ENCODE data around the gene P2RY8. TPM values are rescaled to one million over a fixed set of nuclear protein-coding genes. Genes with fewer than 3 reads are reported as not detected.

Gene P2RY8
- total RNA-seq, 2 donors from 2014 or later: 0.93 to 1.3 TPM

DNA sequence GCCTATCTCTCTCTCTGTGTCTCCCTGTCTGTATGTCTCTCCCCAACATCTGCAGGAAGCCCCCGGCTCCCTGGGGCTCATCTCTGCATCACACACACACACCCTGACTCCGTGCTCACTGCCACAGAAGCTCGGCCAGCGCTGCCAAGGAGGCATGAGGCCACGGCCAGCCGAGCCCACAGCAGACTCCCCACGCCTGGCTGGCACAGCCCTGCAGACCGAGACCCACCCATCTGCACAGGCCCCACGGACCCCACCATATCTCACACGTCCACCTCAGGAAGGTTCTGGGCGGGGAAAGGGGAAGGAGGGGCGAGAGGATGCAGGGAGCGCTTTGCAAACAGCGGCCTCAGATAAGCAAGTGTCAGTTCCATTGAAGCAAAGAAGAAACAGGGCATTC, 116.6 kb downstream of the P2RY8 start:
- H3K4me1 ChIP-seq: no peaks in the 10 kb centered on the region
- H3K36me3 ChIP-seq: peaks cover 46% of the 10 kb centered on the region
- H3K27me3 ChIP-seq: no peaks in the 10 kb centered on the region
- H3K4me3 ChIP-seq: no peak overlapping the region
- no peak overlapping the region for H3K27ac ChIP-seq
- TF ChIP-seq, protein P1, sequence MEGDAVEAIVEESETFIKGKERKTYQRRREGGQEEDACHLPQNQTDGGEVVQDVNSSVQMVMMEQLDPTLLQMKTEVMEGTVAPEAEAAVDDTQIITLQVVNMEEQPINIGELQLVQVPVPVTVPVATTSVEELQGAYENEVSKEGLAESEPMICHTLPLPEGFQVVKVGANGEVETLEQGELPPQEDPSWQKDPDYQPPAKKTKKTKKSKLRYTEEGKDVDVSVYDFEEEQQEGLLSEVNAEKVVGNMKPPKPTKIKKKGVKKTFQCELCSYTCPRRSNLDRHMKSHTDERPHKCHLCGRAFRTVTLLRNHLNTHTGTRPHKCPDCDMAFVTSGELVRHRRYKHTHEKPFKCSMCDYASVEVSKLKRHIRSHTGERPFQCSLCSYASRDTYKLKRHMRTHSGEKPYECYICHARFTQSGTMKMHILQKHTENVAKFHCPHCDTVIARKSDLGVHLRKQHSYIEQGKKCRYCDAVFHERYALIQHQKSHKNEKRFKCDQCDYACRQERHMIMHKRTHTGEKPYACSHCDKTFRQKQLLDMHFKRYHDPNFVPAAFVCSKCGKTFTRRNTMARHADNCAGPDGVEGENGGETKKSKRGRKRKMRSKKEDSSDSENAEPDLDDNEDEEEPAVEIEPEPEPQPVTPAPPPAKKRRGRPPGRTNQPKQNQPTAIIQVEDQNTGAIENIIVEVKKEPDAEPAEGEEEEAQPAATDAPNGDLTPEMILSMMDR (IDR thresholded peaks at IDR 0.05): no peak
- DNase-seq (ENCODE audit: low spot score): no peak
- peaks cover 0 to 22% of the 10 kb centered on the region in 2 donors for H3K9me3 ChIP-seq

DNA sequence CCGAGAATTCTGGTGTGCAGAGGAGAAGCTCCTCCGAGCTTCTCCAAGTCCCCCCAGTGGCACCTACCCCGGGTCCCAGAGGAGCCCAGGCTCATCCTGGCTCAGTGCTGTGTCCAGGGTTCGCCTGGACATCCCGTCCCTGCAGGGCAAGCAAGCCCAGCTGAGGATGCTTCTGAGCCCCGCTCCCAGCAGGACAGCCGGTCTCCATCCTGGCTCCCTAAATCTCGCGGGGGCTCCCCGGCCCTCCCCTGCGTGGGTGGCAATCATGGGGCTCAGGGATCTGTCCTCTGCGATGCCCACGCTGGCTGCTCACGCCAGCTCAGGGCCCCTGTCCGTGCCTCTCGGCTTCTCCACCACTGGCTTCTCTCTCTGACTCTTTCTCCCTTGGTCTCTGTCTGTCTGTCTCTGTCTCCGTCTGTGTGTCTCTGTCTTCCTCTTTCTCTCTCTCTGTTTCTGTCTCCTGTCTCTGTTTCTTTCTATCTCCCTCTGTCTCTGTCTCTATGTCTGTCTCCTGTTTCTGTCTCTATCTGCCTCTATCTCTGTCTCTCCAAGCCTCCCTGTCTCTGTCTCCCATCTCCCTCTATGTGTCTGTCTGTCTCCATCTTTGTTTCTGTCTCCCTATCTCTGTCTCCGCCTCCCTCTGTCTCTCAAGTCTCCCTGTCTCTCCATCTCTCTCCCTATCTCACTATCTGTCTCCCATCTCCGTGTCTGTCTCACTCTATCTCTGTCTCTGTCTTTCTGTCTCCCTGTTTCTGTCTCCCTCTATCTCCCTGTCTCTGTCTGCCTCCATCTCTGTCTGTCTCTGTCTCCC, 117.2 kb downstream of the P2RY8 start:
- DNase-seq (ENCODE audit: low spot score): no peak
- no peaks in the 10 kb centered on the region for H3K27me3 ChIP-seq
- TF ChIP-seq, protein P1 (IDR thresholded peaks at IDR 0.05): no peak
- peaks cover 41% of the 10 kb centered on the region for H3K36me3 ChIP-seq
- no peak overlapping the region for H3K27ac ChIP-seq
- no peaks in the 10 kb centered on the region for H3K4me1 ChIP-seq
- no peak overlapping the region for H3K4me3 ChIP-seq
- H3K9me3 ChIP-seq: peaks cover 0 to 22% of the 10 kb centered on the region in 2 donors

DNA sequence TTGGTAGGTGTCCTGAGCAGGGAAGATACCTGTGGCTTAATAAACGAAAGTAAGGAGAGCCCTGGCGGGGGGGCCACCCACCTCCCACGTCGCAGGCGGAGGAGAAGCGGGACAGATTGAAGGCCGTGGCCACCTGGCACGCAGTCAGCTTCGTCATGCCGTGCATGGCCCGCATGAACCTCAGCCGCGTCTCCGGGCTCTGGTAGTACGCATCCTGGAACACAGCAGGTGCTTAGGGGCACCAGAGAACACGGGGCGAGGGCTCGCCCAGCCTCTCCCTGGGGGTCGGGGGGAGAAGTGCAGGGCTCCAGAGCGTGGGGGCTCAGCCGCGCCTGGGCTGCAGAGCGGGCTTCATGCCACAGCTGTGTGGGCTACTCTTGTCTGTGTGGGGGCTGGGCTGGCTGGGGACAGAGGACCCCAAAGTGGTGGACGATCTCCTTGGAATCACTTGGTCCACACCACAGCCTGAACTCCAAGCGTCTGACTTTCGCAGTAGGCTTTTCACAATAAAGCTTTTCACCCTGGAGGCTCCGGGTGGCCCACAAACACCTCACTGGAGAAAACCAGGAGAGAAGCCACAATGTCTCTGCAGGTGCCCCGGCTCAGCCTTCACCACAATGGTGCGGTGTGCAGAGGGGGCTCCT, 118.0 kb downstream of the P2RY8 start:
- Histone ChIP-seq H3K27ac (no peak overlapping the region), H3K9me3 (peaks cover 0 to 22% of the 10 kb centered on the region in 2 donors), H3K27me3 (no peaks in the 10 kb centered on the region), H3K4me1 (no peaks in the 10 kb centered on the region), H3K36me3 (peaks cover 41% of the 10 kb centered on the region), H3K4me3 (no peak overlapping the region)
- TF ChIP-seq, protein P1 (IDR thresholded peaks at IDR 0.05): no peak
- no peak for DNase-seq (ENCODE audit: low spot score)

DNA sequence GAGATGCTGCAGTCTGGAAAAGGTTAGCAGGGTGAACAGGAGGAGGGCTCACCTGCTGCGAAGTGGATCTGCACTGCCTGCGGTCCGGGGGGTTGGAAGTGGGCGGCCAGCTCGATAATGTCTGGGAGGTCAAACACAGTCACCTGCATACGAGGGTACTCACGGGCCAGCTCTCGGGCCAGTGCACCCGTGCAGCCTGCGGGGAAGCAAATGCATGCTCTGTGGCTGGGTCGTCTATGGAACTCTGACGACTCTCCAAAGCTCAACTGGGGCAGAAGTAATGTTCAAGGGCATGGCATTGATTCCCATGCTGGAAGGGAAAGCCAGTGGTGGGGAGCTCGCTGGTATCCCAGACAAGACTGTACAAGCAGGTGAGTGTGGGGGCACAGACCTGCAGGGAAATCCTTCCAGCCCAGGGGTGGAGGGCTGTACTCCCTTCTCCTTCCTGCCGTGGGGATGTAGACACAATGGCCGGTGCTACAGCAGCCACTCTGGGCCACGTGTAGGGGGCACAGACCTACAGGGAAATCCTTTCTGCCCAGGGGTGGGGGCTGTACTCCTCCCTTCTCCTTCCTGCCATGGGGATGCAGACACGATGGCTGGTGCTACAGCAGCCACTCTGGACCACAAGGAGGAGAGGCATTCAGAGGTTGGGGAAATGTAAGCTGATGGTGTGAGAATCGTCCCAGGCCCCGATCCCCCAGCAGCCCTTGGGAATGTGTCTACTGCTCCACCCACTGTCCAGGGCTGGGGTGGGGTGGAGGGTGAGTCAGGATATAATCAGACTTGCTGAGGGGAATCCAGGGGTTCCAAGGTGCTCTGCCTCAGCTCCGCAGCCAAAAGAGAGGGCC, 118.8 kb downstream of the P2RY8 start:
- TF ChIP-seq, protein P1 (IDR thresholded peaks at IDR 0.05): no peak
- no peak for DNase-seq (ENCODE audit: low spot score)
- no peaks in the 10 kb centered on the region for H3K27me3 ChIP-seq
- H3K4me3 ChIP-seq: no peak overlapping the region
- peaks cover 40% of the 10 kb centered on the region for H3K36me3 ChIP-seq
- H3K4me1 ChIP-seq: no peaks in the 10 kb centered on the region
- H3K27ac ChIP-seq: no peak overlapping the region
- peaks cover 0 to 21% of the 10 kb centered on the region in 2 donors for H3K9me3 ChIP-seq

DNA sequence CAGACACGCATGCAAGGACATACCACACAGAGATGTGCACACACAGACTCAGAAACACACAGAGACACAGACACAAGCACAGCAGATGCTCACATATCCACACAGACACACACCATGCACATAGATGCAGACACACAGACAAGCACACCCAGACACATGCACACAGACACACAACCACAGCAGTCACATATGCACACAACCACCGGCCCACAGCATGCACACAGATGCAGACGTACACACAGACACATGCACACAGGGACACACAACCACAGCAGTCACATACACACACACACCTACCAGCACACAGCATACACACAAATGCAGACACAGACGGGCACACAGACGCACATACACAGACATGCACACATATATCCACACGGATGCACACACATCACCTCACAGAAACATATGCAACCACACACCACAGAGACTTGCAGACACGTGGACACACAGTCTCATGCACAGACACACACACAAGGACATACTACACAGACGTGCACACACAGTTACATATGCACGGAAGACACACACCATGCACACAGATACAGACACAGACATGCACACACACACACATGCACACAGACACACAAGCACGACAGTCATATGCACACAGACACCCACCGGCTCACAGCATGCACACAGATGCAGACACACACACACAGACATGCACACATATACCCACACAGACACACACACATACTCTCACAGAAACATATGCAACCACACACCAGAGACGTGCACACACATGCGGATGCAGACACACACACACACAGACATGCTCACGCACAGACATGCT, 119.8 kb downstream of the P2RY8 start:
- H3K36me3 ChIP-seq: peaks cover 39% of the 10 kb centered on the region
- H3K4me1 ChIP-seq: no peaks in the 10 kb centered on the region
- peaks cover 0 to 11% of the 10 kb centered on the region in 2 donors for H3K9me3 ChIP-seq
- TF ChIP-seq, protein P1 (IDR thresholded peaks at IDR 0.05): no peak
- no peak overlapping the region for H3K4me3 ChIP-seq
- H3K27me3 ChIP-seq: no peaks in the 10 kb centered on the region
- no peak overlapping the region for H3K27ac ChIP-seq
- DNase-seq (ENCODE audit: low spot score): no peak

All from right atrium auricular region (tissue), 2 donors.